HG03025 (cell line): Measurements from ENCODE around the gene CCDC8.
"Not testable (repeated sequence)": the region's sequence is repeated elsewhere in the genome, so short reads cannot be mapped to it uniquely, and the experiment has no call there.

Source experiments
- ATAC-seq: cut with Tn5 transposase; IDR thresholded peaks from one replicate; pipeline ENCODE4 v1.9.1; 2021; ENCODE audit warnings: mild to moderate bottlenecking, moderate library complexity; ENCODE audit not compliant: unreplicated experiment, low FRiP score

Gene CCDC8

GRCh38 chr19:46384396-46384795, 29.0 kb downstream of the CCDC8 start:
- ATAC-seq, result no peak

GRCh38 chr19:46383846-46384245, 29.5 kb downstream of the CCDC8 start:
- ATAC-seq, result no peak

- ATAC-seq, result no peak
Measured at GRCh38 chr19:46383171-46383815, 30.1 kb downstream of the CCDC8 start.

GRCh38 chr19:46381756-46382345, 31.5 kb downstream of the CCDC8 start:
- ATAC-seq, result no peak

- ATAC-seq, result no peak
Measured at GRCh38 chr19:46381346-46381745, 32.0 kb downstream of the CCDC8 start.

- ATAC-seq, result no peak
Measured at GRCh38 chr19:46380690-46381089, 32.7 kb downstream of the CCDC8 start.

GRCh38 chr19:46378268-46378667, 35.1 kb downstream of the CCDC8 start:
- ATAC-seq, result no peak

- ATAC-seq, result no peak
Measured at GRCh38 chr19:46376241-46377153, 36.9 kb downstream of the CCDC8 start.

GRCh38 chr19:46375476-46376067, 37.8 kb downstream of the CCDC8 start:
- ATAC-seq, result not testable (repeated sequence)

GRCh38 chr19:46374536-46375475, 38.6 kb downstream of the CCDC8 start:
- no peak for ATAC-seq

- no peak for ATAC-seq
Measured at GRCh38 chr19:46373491-46374359, 39.6 kb downstream of the CCDC8 start.

- no peak for ATAC-seq
Measured at GRCh38 chr19:46372901-46373490, 40.4 kb downstream of the CCDC8 start.

GRCh38 chr19:46371371-46371901, 41.9 kb downstream of the CCDC8 start:
- no peak for ATAC-seq

GRCh38 chr19:46369817-46370216, 43.5 kb downstream of the CCDC8 start:
- ATAC-seq, result no peak

- ATAC-seq, result no peak
Measured at GRCh38 chr19:46368116-46368515, 45.2 kb downstream of the CCDC8 start.

- ATAC-seq, result no peak
Measured at GRCh38 chr19:46367426-46367825, 45.9 kb downstream of the CCDC8 start.

GRCh38 chr19:46366620-46367292, 46.6 kb downstream of the CCDC8 start:
- ATAC-seq, result no peak

- ATAC-seq, result no peak
Measured at GRCh38 chr19:46365561-46365960, 47.8 kb downstream of the CCDC8 start.
